GM12801 (cell line): ENCODE data around the gene NT5DC3.

ENCODE experiments used
- CTCF ChIP-seq: IDR thresholded peaks from one replicate; pipeline ENCODE4 v1.5.1; 2011; ENCODE audit warnings: control low read depth; ENCODE audit not compliant: insufficient read length; ENCODE audit errors: extremely low read depth

Gene NT5DC3

GRCh38 chr12:103844305-103844704 lies 3.3 kb upstream of the NT5DC3 start:
- TF ChIP-seq CTCF = no peak

GRCh38 chr12:103841690-103842584 lies 903 bp upstream of the NT5DC3 start:
- no peak for TF ChIP-seq CTCF

GRCh38 chr12:103840462-103840875 lies 565 bp downstream of the NT5DC3 start:
- TF ChIP-seq CTCF = no peak

- TF ChIP-seq CTCF = no peak
Observed at GRCh38 chr12:103839609-103840461, 1.2 kb downstream of the NT5DC3 start.

- no peak for TF ChIP-seq CTCF
Observed at GRCh38 chr12:103839103-103839502, 1.9 kb downstream of the NT5DC3 start.

GRCh38 chr12:103838254-103838914 lies 2.6 kb downstream of the NT5DC3 start:
- no peak for TF ChIP-seq CTCF

GRCh38 chr12:103836345-103836744 lies 4.7 kb downstream of the NT5DC3 start:
- TF ChIP-seq CTCF = no peak
